OCI-LY1 (cell line): ENCODE data around the gene KCNK13.

Experiments used
- EZH2 ChIP-seq: fragments of 200-600 bp; sonication (generic), shearing (Covaris generic); IDR thresholded peaks from 2 replicates; pipeline ENCODE4 v1.8.0; 2017; ENCODE audit warnings: borderline replicate concordance, mixed run types, mild to moderate bottlenecking, antibody characterized with exemption, low read length, moderate library complexity, mixed read lengths
- TF ChIP-seq, protein P1 (sequence below): fragments of 200-600 bp; sonication (generic), shearing (Covaris generic); IDR thresholded peaks from 2 replicates; pipeline ENCODE4 v1.5.1; 2017; ENCODE audit warnings: mild to moderate bottlenecking, antibody characterized with exemption, low read length, moderate library complexity, mixed read lengths

DNA sequence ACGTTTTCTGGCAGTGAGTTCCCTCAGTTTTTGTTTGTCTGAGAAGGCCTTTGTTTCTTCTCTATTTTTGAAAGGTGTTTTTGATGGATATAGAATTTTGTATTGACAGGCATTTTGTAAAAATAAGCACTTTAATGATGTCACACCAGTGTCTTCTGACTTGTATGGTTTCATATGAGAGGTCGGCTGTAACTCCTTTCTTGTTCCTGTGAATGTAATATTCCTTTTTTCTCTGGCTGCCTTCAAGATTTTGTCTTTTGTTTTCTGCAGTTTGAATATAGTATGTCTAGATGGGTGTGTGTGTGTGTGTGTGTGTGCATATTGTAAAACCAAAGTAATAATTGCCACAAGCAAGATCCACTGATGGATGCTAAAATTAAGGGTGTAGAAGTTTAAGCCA is 126.8 kb downstream of the KCNK13 start:
- TF ChIP-seq EZH2 = no peak
- TF ChIP-seq, protein P1, sequence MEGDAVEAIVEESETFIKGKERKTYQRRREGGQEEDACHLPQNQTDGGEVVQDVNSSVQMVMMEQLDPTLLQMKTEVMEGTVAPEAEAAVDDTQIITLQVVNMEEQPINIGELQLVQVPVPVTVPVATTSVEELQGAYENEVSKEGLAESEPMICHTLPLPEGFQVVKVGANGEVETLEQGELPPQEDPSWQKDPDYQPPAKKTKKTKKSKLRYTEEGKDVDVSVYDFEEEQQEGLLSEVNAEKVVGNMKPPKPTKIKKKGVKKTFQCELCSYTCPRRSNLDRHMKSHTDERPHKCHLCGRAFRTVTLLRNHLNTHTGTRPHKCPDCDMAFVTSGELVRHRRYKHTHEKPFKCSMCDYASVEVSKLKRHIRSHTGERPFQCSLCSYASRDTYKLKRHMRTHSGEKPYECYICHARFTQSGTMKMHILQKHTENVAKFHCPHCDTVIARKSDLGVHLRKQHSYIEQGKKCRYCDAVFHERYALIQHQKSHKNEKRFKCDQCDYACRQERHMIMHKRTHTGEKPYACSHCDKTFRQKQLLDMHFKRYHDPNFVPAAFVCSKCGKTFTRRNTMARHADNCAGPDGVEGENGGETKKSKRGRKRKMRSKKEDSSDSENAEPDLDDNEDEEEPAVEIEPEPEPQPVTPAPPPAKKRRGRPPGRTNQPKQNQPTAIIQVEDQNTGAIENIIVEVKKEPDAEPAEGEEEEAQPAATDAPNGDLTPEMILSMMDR = no peak
